IMR-90 (cell line): ENCODE measurements around the gene TMEM130.

Experiments
- CTCF ChIP-seq: conservative IDR thresholded peaks from 2 replicates; pipeline ENCODE4 v1.5.1; 2012; ENCODE audit warnings: mild to moderate bottlenecking, low read depth, low read length, improper control_type of control experiment
- POLR2A ChIP-seq: IDR thresholded peaks from 2 replicates; pipeline ENCODE4 v1.6.1; 2012; ENCODE audit warnings: mild to moderate bottlenecking, low read depth, low read length

- TF ChIP-seq CTCF, result no peak
- TF ChIP-seq POLR2A, result no peak
Measured at GRCh38 chr7:98907570-98907969, 37.8 kb upstream of the TMEM130 start.
